Immature natural killer cell (primary cell): ENCODE measurements around the gene RFX7. TPM values are rescaled to one million over a fixed set of nuclear protein-coding genes. Genes with fewer than 3 reads are reported as not detected.

Experiments
- DNase-seq, 3 donors: peaks; one replicate each; pipeline ENCODE4 v3.0.0; 2022; ENCODE audit warnings: mixed read lengths in 1 of 3
- H3K27ac Mint-ChIP-seq, 6 donors: one replicate each; pipeline ENCODE4 v1.8.0; 2020; ENCODE audit warnings: mixed read lengths in 6 of 6, mild to moderate bottlenecking in 5 of 6, inconsistent platforms in 4 of 6, moderate library complexity in 3 of 6
- H3K27me3 Mint-ChIP-seq, 3 donors: one replicate each; pipeline ENCODE4 v1.8.0; 2020 to 2021; ENCODE audit warnings: low read depth in 3 of 3, mild to moderate bottlenecking in 3 of 3, mixed read lengths in 3 of 3, moderate library complexity in 3 of 3, inconsistent platforms in 1 of 3
- H3K36me3 Mint-ChIP-seq, 3 donors: one replicate each; pipeline ENCODE4 v1.8.0; 2020; ENCODE audit warnings: mixed read lengths in 3 of 3, inconsistent platforms in 2 of 3, mild to moderate bottlenecking in 2 of 3
- H3K4me1 Mint-ChIP-seq, 2 donors: one replicate each; pipeline ENCODE4 v1.8.0; 2020; ENCODE audit warnings: inconsistent platforms in 2 of 2, mild to moderate bottlenecking in 2 of 2, mixed read lengths in 2 of 2, moderate library complexity in 1 of 2
- H3K4me3 Mint-ChIP-seq, 5 donors: one replicate each; pipeline ENCODE4 v1.8.0; 2020; ENCODE audit warnings: mild to moderate bottlenecking in 5 of 5, mixed read lengths in 5 of 5, inconsistent platforms in 3 of 5, moderate library complexity in 3 of 5
- H3K9me3 Mint-ChIP-seq, 6 donors: one replicate each; pipeline ENCODE4 v1.8.0; 2020; ENCODE audit warnings: mild to moderate bottlenecking in 6 of 6, mixed read lengths in 6 of 6, inconsistent platforms in 4 of 6, moderate library complexity in 3 of 6
- polyA plus RNA-seq, 3 donors: library from polyadenylated mRNA; unstranded; fragments of 300-500 nt; fragmentation: Illumina TruSeq; gene quantifications; one replicate each; pipeline ENCODE4 v1.2.3, GENCODE V29; 2021

RFX7 gene
- polyA plus RNA-seq, 3 donors from 2014 or later, result 0.03 to 4.7 (median 2.4) TPM

DNA sequence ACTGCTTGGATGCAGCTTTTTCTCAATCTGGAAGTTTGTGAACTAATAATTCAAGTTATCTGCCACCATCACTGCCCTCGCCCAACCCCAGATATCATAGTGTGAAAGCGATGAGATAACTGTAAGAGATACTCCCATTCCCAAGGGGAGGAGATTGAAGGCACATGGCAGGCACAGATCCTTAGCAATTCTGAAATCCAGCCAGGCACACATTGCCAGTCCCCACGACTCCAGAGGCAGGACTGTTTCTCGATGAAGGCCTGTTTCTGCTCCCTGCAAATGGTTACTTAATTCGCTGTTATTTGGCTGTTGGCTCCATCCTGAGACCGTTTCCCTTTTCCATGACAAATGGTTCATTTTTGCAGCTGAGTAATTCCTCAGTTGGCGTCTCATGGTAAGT lies 187.1 kb downstream of the RFX7 start:
- Mint-ChIP-seq H3K27me3 (no peaks in the 10 kb centered on the region), H3K27ac (no peak overlapping the region), H3K4me3 (no peak overlapping the region), H3K36me3 (peaks cover 0 to 3% (median 1%) of the 10 kb centered on the region in 3 donors), H3K4me1 (no peaks in the 10 kb centered on the region), H3K9me3 (peaks cover 0 to 3% (median 0%) of the 10 kb centered on the region in 6 donors)
- DNase-seq, result no peak

DNA sequence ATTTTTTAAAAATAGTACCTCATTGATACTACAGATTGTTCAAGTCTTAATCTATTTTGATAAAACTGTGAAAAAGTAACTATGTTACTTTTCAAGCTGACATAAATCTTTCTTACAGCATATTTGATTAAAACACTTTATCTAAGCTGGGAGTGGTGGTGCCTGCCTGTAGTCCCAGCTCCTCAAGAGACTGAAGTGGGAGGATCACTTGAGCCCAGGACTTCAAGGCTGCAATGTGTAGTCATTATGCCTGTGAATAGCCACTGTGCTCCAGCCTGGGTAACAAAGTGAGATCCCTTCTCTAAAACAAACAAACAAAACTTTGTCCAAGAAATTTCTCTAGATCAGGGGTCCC lies 190.7 kb downstream of the RFX7 start:
- no peak for DNase-seq
- Mint-ChIP-seq H3K36me3 (no peaks in the 10 kb centered on the region), H3K4me1 (no peaks in the 10 kb centered on the region), H3K9me3 (no peaks in the 10 kb centered on the region), H3K4me3 (no peak overlapping the region), H3K27me3 (no peaks in the 10 kb centered on the region), H3K27ac (no peak overlapping the region)

DNA sequence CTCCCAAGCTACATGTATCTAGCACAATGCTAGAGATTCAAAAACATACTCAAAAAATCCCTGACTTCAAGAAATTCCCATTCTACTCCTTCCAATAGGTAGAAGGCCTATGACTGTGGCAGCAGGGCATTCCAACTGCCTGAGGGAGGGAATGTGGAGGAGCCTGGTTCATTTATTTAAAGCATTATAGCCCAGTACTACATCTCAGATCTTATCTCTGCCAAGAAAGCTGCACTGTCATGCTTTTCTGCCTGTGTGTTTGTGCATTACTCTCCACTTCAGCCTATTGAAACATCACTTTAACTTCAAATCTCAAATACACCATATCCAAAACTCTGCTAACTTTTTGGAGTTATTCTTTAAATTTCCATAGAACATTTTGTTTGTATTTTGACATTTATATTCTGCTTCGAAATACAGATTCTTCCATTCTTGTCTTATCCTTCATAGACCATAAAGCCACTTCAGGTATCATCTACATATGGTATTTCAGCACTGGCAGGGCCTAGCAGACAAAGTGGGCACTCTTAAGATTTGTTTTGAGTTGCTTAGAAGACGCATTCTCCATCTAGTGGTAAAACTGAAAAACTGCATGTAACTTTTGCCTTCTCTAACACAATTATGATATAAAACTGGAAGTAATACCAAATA lies 191.2 kb downstream of the RFX7 start:
- Mint-ChIP-seq H3K27me3 (no peaks in the 10 kb centered on the region), H3K9me3 (no peaks in the 10 kb centered on the region), H3K4me1 (no peaks in the 10 kb centered on the region), H3K36me3 (no peaks in the 10 kb centered on the region), H3K27ac (no peak overlapping the region), H3K4me3 (no peak overlapping the region)
- DNase-seq, result peak in 2 of 3 donors; percentile 12 to 34

DNA sequence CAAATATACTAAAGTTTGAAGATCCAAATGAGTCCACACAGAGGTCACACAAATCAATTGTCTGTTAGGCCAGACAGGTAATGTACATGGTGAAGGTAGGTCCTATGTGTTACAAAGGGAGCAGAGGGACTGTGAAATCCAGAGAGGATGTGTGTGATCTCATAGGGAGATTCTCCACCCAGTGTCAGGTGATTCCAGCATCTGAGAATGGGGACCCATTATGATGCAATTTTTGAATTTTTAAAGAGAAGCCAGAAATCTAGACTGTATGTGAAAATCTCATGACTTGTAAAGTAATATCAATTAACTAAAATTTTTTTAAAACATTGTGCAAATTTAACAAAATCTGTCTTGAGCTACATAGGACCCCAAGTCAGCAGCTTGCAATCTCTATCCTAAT lies 192.0 kb downstream of the RFX7 start:
- Mint-ChIP-seq H3K9me3 (no peaks in the 10 kb centered on the region), H3K4me1 (no peaks in the 10 kb centered on the region), H3K27ac (no peak overlapping the region), H3K27me3 (peaks cover 0 to 2% (median 0%) of the 10 kb centered on the region in 3 donors), H3K36me3 (no peaks in the 10 kb centered on the region), H3K4me3 (no peak overlapping the region)
- DNase-seq, result no peak

DNA sequence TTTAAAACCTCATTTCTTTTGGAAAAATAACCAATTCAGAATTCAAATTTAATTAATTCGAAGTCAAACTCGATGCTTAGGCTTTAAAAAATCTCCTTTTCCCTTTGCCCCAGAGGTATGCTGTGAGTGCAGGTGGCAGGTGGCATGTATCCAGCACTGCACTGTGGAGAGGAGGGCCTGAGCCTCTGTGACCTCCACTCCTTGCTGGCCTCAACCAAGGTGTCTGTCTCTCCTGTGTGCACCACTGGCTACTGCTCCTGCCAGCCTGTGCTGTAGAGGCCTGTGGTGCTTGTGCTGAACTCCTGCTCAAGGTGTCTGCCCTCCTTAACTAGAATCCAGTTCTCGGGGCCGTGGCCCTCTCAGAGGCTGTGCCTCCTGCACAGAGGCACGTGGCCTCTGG lies 194.1 kb downstream of the RFX7 start:
- Mint-ChIP-seq H3K27me3 (peaks cover 0 to 2% (median 0%) of the 10 kb centered on the region in 3 donors), H3K36me3 (no peaks in the 10 kb centered on the region), H3K4me3 (no peak overlapping the region), H3K9me3 (no peaks in the 10 kb centered on the region), H3K27ac (no peak overlapping the region), H3K4me1 (no peaks in the 10 kb centered on the region)
- no peak for DNase-seq

DNA sequence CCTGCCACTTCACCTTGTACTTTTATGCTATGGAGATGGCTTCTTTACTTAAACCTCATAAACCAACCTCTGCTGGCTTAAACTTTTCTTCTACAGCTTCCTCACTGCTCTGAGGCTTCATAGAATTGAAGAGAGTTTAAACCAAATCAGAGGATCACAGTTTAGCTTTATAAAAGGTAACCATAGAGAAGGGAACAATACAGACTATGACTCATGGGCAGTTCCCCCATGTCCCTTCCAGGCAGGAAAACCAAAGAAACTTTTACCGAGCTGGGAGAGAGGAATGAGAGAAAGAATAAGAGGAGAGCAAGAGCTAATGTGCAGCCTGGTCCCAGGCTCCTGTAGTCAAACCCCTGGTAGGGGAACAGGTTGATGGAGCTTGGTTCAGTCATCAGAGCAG lies 196.3 kb downstream of the RFX7 start:
- Mint-ChIP-seq H3K9me3 (no peaks in the 10 kb centered on the region), H3K4me1 (peaks cover 17 to 20% of the 10 kb centered on the region in 2 donors), H3K27ac (no peak overlapping the region)

DNA sequence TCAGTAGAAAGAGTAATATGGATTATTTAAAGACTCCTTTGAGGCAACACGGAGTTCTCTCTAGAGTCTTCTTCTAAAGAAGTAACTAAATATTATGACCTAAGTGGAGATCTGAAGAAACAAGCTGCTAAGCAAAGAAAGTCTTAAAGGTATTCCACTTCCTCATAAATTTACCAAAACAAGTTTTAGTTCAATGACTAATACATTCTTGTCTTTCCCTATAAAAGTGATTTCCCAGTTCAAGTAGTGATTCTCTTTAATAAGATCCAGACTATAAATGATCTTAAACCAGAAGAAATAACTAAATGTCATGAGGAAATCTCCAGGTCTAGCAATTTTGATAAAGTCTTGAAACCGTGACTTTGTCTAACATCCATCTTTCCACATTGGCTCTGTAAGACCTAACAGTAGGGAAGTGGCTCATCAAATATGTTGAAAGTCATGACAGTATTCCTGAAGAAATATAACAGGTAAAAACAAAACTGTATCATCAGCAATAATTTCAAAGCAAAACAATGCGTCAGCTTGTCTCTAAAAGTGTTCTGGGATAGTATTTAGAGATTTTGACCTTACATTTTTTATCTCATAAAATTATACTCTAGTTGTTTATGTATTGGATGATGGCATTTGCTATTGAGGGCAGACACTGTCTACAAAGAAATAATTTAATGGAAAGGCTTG lies 198.5 kb downstream of the RFX7 start:
- no peak overlapping the region for H3K27ac Mint-ChIP-seq

More for the DNA sequence above, 196.3 kb downstream of the RFX7 start:
- no peak for DNase-seq
- Mint-ChIP-seq H3K36me3 (peaks cover 0 to 4% (median 0%) of the 10 kb centered on the region in 3 donors), H3K27me3 (peaks cover 0 to 6% (median 4%) of the 10 kb centered on the region in 3 donors), H3K4me3 (no peak overlapping the region)

DNA sequence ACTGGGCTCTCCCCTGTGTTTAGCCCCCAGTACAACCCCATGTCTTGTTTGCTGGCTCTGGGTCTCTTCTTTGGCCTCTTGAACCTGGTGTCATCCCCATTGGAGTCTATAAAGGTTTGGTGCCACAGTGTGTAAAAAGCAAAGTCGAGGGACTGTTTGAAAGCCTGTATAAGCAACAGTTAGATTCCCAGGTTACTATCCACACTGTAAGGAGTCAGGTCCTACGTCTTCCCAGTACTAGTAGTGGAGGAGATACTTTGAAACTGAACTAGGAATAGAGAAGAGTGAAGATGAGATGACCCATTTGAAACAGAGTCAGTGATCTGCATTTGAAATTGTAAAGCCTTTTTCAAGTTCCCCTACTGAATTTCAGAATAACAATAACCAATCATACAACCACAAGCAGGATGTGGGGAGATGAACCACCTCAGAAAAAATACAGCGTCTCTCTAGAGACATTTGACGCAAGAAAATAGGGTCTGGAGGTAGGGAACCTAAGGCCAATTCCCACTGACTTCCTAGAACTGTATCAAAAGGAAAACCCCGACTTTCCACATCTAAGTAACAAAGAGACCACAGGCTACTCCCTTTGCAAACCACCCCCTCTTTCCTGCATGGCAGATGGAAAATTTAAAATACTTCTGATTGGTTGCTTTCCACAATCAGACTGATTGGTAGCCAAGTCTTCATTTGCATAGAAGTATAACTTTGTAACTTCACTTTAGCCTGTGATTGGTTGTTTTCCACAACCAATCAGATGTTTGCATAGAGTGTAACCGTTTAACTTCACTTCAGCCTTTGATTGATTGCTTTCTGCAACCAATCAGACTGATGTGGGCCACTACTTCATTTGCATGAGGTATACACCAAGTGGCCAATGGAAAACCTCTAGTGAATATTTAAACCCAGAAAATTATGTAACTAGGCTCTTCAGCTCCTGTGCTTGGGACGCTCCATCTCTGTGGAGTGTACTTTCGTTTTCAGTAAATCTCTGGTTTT lies 200.4 kb downstream of the RFX7 start:
- peak overlapping the region in 5 of 6 donors; percentile 60 to 85 (median 65) for H3K27ac Mint-ChIP-seq

More for the DNA sequence above, 198.5 kb downstream of the RFX7 start:
- Mint-ChIP-seq H3K4me3 (no peak overlapping the region), H3K4me1 (peaks cover 19 to 23% of the 10 kb centered on the region in 2 donors), H3K36me3 (peaks cover 0 to 4% (median 0%) of the 10 kb centered on the region in 3 donors), H3K9me3 (no peaks in the 10 kb centered on the region), H3K27me3 (peaks cover 0 to 6% (median 4%) of the 10 kb centered on the region in 3 donors)
- no peak for DNase-seq

DNA sequence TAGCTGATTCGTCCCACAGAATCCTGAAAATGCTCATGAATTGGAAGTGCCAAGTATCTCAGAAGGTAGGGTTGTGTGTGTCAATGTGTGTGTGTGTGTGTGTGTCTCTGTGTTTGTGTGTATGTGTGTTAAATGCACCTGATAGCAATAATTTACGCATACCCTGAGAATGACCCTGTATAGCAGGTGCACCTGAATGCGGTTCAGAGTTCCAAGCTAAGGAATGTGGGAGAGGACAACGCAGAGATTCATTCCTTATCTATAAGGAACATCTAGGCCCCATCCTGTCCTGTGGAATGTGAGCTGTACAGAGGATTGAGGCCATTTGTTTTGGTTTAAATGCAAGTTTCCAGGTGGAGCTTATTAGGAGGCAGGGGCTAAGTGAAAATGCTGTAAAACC lies 201.2 kb downstream of the RFX7 start:
- peak overlapping the region in 2 of 6 donors; percentile 7 to 85 for H3K27ac Mint-ChIP-seq
- no peak for DNase-seq
- H3K27me3 Mint-ChIP-seq, result peaks cover 0 to 8% (median 6%) of the 10 kb centered on the region in 3 donors

More for the DNA sequence above, 200.4 kb downstream of the RFX7 start:
- peaks cover 19 to 23% of the 10 kb centered on the region in 2 donors for H3K4me1 Mint-ChIP-seq
- no peaks in the 10 kb centered on the region for H3K9me3 Mint-ChIP-seq
- peak overlapping the region; percentile 49 to 81 (median 57) for H3K4me3 Mint-ChIP-seq
- DNase-seq, result peak; percentile 39 to 57 (median 43)
- H3K27me3 Mint-ChIP-seq, result peaks cover 0 to 8% (median 6%) of the 10 kb centered on the region in 3 donors
- H3K36me3 Mint-ChIP-seq, result peaks cover 0 to 4% (median 0%) of the 10 kb centered on the region in 3 donors

DNA sequence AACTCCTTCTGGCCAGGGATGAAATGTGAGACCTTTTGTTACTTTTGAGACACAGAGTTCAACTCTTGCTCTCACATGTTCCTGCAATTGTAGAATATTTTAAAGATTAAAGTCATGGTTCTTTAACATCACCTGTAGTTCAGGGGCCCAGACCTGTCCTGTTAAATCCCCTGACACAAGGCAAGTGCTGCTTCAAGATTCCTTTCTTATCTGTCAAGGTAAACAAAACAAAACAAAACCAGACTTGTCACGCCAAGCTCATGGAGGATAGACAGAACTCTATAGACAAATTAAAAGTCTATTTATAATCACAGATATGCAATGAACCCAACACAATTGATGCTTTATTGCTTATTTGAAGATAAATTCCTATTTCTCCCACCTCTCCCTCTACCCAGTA lies 201.6 kb downstream of the RFX7 start:
- Mint-ChIP-seq H3K4me1 (peaks cover 19 to 23% of the 10 kb centered on the region in 2 donors), H3K27ac (peak overlapping the region in 1 of 6 donors; percentile 7), H3K4me3 (no peak overlapping the region), H3K36me3 (peaks cover 0 to 4% (median 0%) of the 10 kb centered on the region in 3 donors), H3K27me3 (peaks cover 0 to 6% (median 6%) of the 10 kb centered on the region in 3 donors), H3K9me3 (no peaks in the 10 kb centered on the region)
- DNase-seq, result no peak

More for the DNA sequence above, 201.2 kb downstream of the RFX7 start:
- H3K4me1 Mint-ChIP-seq, result peaks cover 19 to 23% of the 10 kb centered on the region in 2 donors
- H3K9me3 Mint-ChIP-seq, result no peaks in the 10 kb centered on the region
- H3K4me3 Mint-ChIP-seq, result no peak overlapping the region
- H3K36me3 Mint-ChIP-seq, result peaks cover 0 to 4% (median 0%) of the 10 kb centered on the region in 3 donors

DNA sequence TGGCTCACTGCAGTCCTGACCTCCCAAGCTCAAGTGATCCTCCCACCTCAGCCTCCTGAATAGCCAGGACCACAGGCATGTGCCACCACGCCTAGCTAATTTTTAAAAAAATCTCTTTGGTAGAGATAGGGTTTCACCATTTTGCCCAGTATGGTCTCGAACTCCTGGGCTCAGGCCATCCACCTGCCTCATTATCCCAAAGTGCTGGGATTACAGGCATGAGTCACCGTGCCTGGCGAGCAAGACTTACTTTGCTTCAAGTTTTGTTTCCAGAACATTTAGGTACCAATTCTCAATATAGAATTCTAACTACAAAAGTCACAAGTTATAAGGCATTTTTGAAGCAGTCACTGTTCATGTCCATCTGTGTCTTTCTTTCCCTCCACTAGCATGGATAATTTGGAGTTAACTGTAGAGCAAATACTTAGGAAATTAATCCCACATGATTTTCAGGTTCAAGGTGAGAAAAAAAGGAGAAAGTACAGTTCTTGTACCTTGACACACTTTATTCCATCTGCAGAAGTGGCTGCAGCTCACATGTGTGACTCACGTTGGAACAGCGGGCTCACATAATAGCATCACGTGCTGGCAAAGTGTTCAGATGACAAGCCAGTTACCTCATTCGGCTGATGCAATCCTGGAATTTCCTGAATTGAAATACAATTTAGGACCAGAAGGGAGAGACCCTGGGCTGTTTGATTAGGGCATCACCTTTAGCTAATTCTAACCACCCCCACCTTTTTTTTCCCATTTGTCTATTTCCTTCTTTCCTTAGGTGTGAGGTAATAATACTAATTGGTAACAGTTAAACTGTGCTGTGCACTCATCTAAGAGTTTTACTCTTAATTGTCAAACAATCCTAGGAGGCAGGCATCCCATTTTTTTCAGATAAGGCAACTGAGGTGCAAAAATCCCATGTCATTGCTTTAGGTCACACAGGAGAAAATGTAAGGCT lies 203.3 kb downstream of the RFX7 start:
- no peak overlapping the region for H3K27ac Mint-ChIP-seq
- peaks cover 2 to 8% (median 6%) of the 10 kb centered on the region in 3 donors for H3K27me3 Mint-ChIP-seq
- DNase-seq, result no peak
- peaks cover 0 to 4% (median 0%) of the 10 kb centered on the region in 3 donors for H3K36me3 Mint-ChIP-seq
- H3K4me1 Mint-ChIP-seq, result peaks cover 19 to 23% of the 10 kb centered on the region in 2 donors
- H3K9me3 Mint-ChIP-seq, result no peaks in the 10 kb centered on the region
- H3K4me3 Mint-ChIP-seq, result no peak overlapping the region

DNA sequence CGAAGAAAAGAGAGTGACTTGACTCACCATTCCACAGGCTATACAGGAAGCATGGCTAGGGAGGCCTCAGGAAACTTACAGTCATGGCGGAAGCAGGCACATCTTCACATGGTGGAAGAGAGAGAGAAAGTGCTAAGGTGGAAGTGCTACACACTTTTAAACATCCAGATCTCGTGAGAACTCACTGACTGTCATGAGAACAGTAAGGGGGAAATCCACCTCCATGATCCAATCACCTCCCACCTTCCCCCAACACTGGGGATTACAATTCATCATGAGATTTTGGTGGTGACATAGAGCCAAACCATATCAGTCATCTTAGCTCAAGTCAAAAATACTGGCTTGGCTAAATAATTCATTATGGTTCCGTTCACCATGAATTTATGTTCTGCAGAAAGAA lies 205.0 kb downstream of the RFX7 start:
- peak overlapping the region in 1 of 6 donors; percentile 1 for H3K27ac Mint-ChIP-seq
- H3K4me1 Mint-ChIP-seq, result peaks cover 14 to 17% of the 10 kb centered on the region in 2 donors
- no peak for DNase-seq
- peaks cover 2 to 6% (median 4%) of the 10 kb centered on the region in 3 donors for H3K27me3 Mint-ChIP-seq
- no peak overlapping the region for H3K4me3 Mint-ChIP-seq
- no peaks in the 10 kb centered on the region for H3K9me3 Mint-ChIP-seq
- H3K36me3 Mint-ChIP-seq, result no peaks in the 10 kb centered on the region
